HL-60 (cell line): Measurements from ENCODE around the gene ROR2.

Source experiments
- DNase-seq, 2 experiments: peaks; one replicate each; pipeline ENCODE4 v3.0.0-alpha.2; 2010 to 2020; ENCODE audit warnings: low read depth in 1 of 2, low spot score in 1 of 2
- H3K27ac ChIP-seq: fragments of 250-450 bp; sonication (Bioruptor Pico); replicated peaks from 2 replicates; pipeline ENCODE4 v1.5.1; 2020; ENCODE audit warnings: mild to moderate bottlenecking, moderate library complexity
- H3K27me3 ChIP-seq: fragments of 250-450 bp; sonication (Bioruptor Pico); 2 replicates; pipeline ENCODE4 v1.5.1; 2021; ENCODE audit warnings: mild to moderate bottlenecking, moderate library complexity; ENCODE audit not compliant: insufficient read depth, poor library complexity, severe bottlenecking
- H3K4me3 ChIP-seq: replicated peaks from 2 replicates; pipeline ENCODE4 v1.5.1; 2011; ENCODE audit warnings: mild to moderate bottlenecking, control low read depth, low read length; ENCODE audit not compliant: insufficient read depth
- CTCF ChIP-seq: IDR thresholded peaks from one replicate; pipeline ENCODE4 v1.5.1; 2011; ENCODE audit warnings: low read length, control low read depth, inconsistent platforms; ENCODE audit not compliant: insufficient read depth
- GABPA ChIP-seq: IDR thresholded peaks from 2 replicates; pipeline ENCODE4 v1.6.1; 2012; ENCODE audit warnings: low read depth
- POLR2AphosphoS5 ChIP-seq: IDR thresholded peaks from 2 replicates; pipeline ENCODE4 v1.6.1; 2012; ENCODE audit warnings: low read depth
- REST ChIP-seq: IDR thresholded peaks from 2 replicates; pipeline ENCODE4 v1.6.1; 2012; ENCODE audit warnings: low read depth; ENCODE audit not compliant: insufficient replicate concordance
- SPI1 ChIP-seq: IDR thresholded peaks from 2 replicates; pipeline ENCODE4 v1.6.1; 2012; ENCODE audit warnings: low read depth, mild to moderate bottlenecking, borderline replicate concordance

ROR2 gene

DNA sequence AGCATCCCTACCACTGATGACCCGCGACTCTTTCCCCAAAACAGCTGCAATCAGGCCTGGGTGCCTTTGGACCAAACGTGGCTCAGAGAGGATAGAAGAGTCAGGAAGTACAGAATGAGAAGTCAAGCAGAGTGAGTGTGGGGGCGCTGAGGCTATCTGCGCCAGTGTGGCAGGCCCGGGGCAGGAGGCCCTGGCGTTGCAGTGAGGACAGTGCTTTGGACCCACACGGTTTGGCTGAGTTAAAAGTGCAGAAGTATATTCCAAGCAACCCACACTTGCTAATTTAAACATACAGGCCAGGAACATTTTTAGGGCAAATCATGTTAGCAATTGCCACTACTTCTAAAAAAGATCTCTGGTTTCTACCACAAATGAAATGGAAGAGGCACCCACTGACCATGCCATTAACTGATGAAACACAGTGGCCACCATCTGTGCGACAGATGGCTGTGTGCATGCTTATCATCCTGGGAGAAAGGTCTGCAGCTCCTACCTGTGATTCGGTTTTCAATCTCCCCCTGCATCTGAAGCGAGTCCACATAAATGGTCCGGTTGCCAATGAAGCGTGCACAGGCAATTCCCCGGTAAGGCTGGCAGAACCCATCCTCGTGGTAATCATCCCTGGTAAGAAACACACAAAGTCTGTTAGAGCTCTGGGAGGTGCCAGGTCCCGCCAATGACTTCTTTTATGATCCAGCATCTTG lies 213.0 kb downstream of the ROR2 start:
- no peak overlapping the region for H3K4me3 ChIP-seq
- no peaks in the 10 kb centered on the region for H3K27me3 ChIP-seq
- no peak for DNase-seq
- TF ChIP-seq REST (no peak), GABPA (no peak), POLR2AphosphoS5 (no peak), SPI1 (no peak), CTCF (no peak)
- no peak overlapping the region for H3K27ac ChIP-seq

- DNase-seq: no peak
- TF ChIP-seq GABPA (no peak), REST (no peak), POLR2AphosphoS5 (no peak), CTCF (no peak), SPI1 (no peak)
- H3K27ac ChIP-seq: no peak overlapping the region
- no peaks in the 10 kb centered on the region for H3K27me3 ChIP-seq
- H3K4me3 ChIP-seq: no peak overlapping the region
Measured at GRCh38 chr9:91736311-91736710, 213.7 kb downstream of the ROR2 start.

GRCh38 chr9:91735049-91735448 lies 215.0 kb downstream of the ROR2 start:
- TF ChIP-seq GABPA (no peak), SPI1 (no peak), REST (no peak), CTCF (no peak), POLR2AphosphoS5 (no peak)
- no peak overlapping the region for H3K27ac ChIP-seq
- DNase-seq: no peak
- H3K4me3 ChIP-seq: no peak overlapping the region
- no peaks in the 10 kb centered on the region for H3K27me3 ChIP-seq
